Measurements from ENCODE around the gene DNAJB6. TPM values are rescaled to one million over a fixed set of nuclear protein-coding genes. Genes with fewer than 3 reads are reported as not detected.

The DNAJB6 gene
- total RNA-seq (ENCODE audit: unreplicated experiment): 155 TPM
- long read RNA-seq, transcript DNAJB6-204 (8 exons, 1,609 nt): minor isoform, 40 of 128 reads
- long read RNA-seq, transcript DNAJB6-201 (10 exons, 2,527 nt): major isoform, 64 of 128 reads
- long read RNA-seq, partial matches to known transcripts: 5 of 128 reads
- long read RNA-seq, other reads (novel, unspliced or antisense): 19 of 128 reads

- no peaks in the 10 kb centered on the region for H3K9me3 Mint-ChIP-seq (ENCODE audit: unreplicated experiment)
- no peak for TF ChIP-seq CTCF (IDR thresholded peaks at IDR 0.05; ENCODE audit: unreplicated experiment)
- H3K4me1 Mint-ChIP-seq (ENCODE audit: unreplicated experiment): peaks cover 22% of the 10 kb centered on the region
- H3K27ac Mint-ChIP-seq (ENCODE audit: unreplicated experiment): peak within 1 kb of the TSS; percentile 98
- peak within 1 kb of the TSS; percentile 97 for H3K4me3 Mint-ChIP-seq (ENCODE audit: unreplicated experiment)
- H3K27me3 Mint-ChIP-seq (ENCODE audit: unreplicated experiment): peaks cover 22% of the 10 kb centered on the region
- H3K36me3 Mint-ChIP-seq (ENCODE audit: low read depth, unreplicated experiment): peaks cover 14% of the 10 kb centered on the region
- DNase-seq (ENCODE audit: low spot score): peak; percentile 94
These were observed at the start of gene DNAJB6 for GRCh38 chr7:157336383-157337315. TSS of gene DNAJB6 (plus strand) at chr7:157337004. CDS start at chr7:157358573, 21,569 bp downstream.

- no peak for DNase-seq (ENCODE audit: low spot score)
- H3K9me3 Mint-ChIP-seq (ENCODE audit: unreplicated experiment): no peaks in the 10 kb centered on the region
- TF ChIP-seq CTCF (IDR thresholded peaks at IDR 0.05; ENCODE audit: unreplicated experiment): no peak
- no peak overlapping the region for H3K27ac Mint-ChIP-seq (ENCODE audit: unreplicated experiment)
- H3K4me1 Mint-ChIP-seq (ENCODE audit: unreplicated experiment): no peaks in the 10 kb centered on the region
- H3K27me3 Mint-ChIP-seq (ENCODE audit: unreplicated experiment): peaks cover 12% of the 10 kb centered on the region
- H3K4me3 Mint-ChIP-seq (ENCODE audit: unreplicated experiment): no peak overlapping the region
- peaks cover 3% of the 10 kb centered on the region for H3K36me3 Mint-ChIP-seq (ENCODE audit: low read depth, unreplicated experiment)
These were observed 45.3 kb upstream of the DNAJB6 start for GRCh38 chr7:157291404-157292080.

- H3K27me3 Mint-ChIP-seq (ENCODE audit: unreplicated experiment): peaks cover 12% of the 10 kb centered on the region
- H3K27ac Mint-ChIP-seq (ENCODE audit: unreplicated experiment): no peak overlapping the region
- H3K4me3 Mint-ChIP-seq (ENCODE audit: unreplicated experiment): no peak overlapping the region
- DNase-seq (ENCODE audit: low spot score): no peak
- no peaks in the 10 kb centered on the region for H3K4me1 Mint-ChIP-seq (ENCODE audit: unreplicated experiment)
- no peak for TF ChIP-seq CTCF (IDR thresholded peaks at IDR 0.05; ENCODE audit: unreplicated experiment)
- H3K9me3 Mint-ChIP-seq (ENCODE audit: unreplicated experiment): no peaks in the 10 kb centered on the region
- H3K36me3 Mint-ChIP-seq (ENCODE audit: low read depth, unreplicated experiment): peaks cover 3% of the 10 kb centered on the region
These were observed 44.5 kb upstream of the DNAJB6 start for GRCh38 chr7:157292258-157292657.

- Mint-ChIP-seq H3K9me3 (ENCODE audit: unreplicated experiment) (no peaks in the 10 kb centered on the region), H3K27ac (ENCODE audit: unreplicated experiment) (no peak overlapping the region), H3K4me1 (ENCODE audit: unreplicated experiment) (no peaks in the 10 kb centered on the region), H3K36me3 (ENCODE audit: low read depth, unreplicated experiment) (peaks cover 3% of the 10 kb centered on the region), H3K4me3 (ENCODE audit: unreplicated experiment) (no peak overlapping the region), H3K27me3 (ENCODE audit: unreplicated experiment) (peaks cover 14% of the 10 kb centered on the region)
- DNase-seq (ENCODE audit: low spot score): no peak
- no peak for TF ChIP-seq CTCF (IDR thresholded peaks at IDR 0.05; ENCODE audit: unreplicated experiment)
These were observed 43.9 kb upstream of the DNAJB6 start for GRCh38 chr7:157292770-157293412.

All from endothelial cell (in vitro differentiated cells).